Neural crest cell (in vitro differentiated cells): ENCODE measurements around the gene ADPRS. TPM values are rescaled to one million over a fixed set of nuclear protein-coding genes. Genes with fewer than 3 reads are reported as not detected.

Experiments used
- DNase-seq: peaks from one replicate; pipeline ENCODE4 v3.0.0; 2021; ENCODE audit warnings: low read depth, mixed read lengths, low spot score
- H3K27ac Mint-ChIP-seq: one replicate; pipeline ENCODE4 v1.8.0; 2021; ENCODE audit warnings: mild to moderate bottlenecking, mixed read lengths; ENCODE audit not compliant: unreplicated experiment
- H3K27me3 Mint-ChIP-seq: 2 replicates; pipeline ENCODE4 v1.8.0; 2021; ENCODE audit warnings: low read depth, mild to moderate bottlenecking, mixed read lengths
- H3K36me3 Mint-ChIP-seq: 2 replicates; pipeline ENCODE4 v1.8.0; 2021; ENCODE audit warnings: low read depth, mild to moderate bottlenecking, mixed read lengths
- H3K4me1 Mint-ChIP-seq: 2 replicates; pipeline ENCODE4 v1.8.0; 2021; ENCODE audit warnings: mixed read lengths
- H3K4me3 Mint-ChIP-seq: one replicate; pipeline ENCODE4 v1.8.0; 2021; ENCODE audit warnings: mild to moderate bottlenecking, mixed read lengths
- H3K9me3 Mint-ChIP-seq: 2 replicates; pipeline ENCODE4 v1.8.0; 2021; ENCODE audit warnings: mixed read lengths
- total RNA-seq: library from RNA; stranded (reverse); gene quantifications from 2 replicates; pipeline ENCODE4 v1.2.1, GENCODE V29; 2021
- TF ChIP-seq, protein P1 (sequence below): fragments of 200-600 bp; sonication (generic); conservative IDR thresholded peaks from 2 replicates; pipeline ENCODE4 v1.5.0; 2021; ENCODE audit warnings: antibody characterized with exemption, mild to moderate bottlenecking

Gene ADPRS
- total RNA-seq, 1 donor from 2014 or later = 33.8 TPM

DNA sequence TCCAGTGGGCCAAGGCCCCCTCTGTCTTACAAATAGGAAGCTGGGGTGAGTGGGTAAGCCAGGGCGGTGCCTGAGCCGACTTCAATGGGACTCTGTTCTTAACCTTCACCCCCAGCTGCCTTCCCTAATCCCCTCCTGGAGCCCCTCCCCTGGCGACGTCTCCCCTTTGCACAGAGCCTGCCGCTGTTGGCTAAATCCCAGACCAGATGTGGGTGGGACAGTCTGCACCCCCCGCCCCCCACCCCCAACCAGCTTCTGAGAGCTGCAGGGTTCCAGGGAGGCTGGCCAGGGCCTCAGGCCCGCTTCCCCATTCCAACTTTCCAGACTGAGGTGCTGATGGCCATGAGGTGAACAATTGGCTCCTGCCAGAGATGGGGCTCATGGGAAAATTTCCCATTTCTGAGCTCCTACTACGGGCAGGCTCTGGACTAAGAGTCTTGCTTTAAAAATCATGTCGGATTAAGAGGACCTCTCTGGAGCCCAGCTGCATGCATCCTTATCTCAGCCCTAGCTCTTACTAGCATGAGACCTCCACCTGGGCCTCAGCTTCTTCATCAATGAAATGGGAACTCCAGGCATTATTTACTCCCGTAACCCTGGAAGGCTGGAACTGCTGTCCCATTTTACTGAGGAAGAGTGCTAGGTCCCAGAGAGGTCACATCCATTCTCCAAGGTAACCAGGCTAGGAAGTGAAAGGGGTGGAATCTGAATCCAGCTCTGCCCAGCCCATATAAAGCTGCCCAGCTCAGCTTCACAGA, 29.9 kb downstream of the ADPRS start:
- Mint-ChIP-seq H3K27me3 (peaks cover 27% of the 10 kb centered on the region), H3K4me1 (peaks cover 4% of the 10 kb centered on the region), H3K9me3 (no peaks in the 10 kb centered on the region), H3K27ac (no peak overlapping the region), H3K36me3 (no peaks in the 10 kb centered on the region), H3K4me3 (no peak overlapping the region)
- DNase-seq = no peak
- TF ChIP-seq, protein P1, sequence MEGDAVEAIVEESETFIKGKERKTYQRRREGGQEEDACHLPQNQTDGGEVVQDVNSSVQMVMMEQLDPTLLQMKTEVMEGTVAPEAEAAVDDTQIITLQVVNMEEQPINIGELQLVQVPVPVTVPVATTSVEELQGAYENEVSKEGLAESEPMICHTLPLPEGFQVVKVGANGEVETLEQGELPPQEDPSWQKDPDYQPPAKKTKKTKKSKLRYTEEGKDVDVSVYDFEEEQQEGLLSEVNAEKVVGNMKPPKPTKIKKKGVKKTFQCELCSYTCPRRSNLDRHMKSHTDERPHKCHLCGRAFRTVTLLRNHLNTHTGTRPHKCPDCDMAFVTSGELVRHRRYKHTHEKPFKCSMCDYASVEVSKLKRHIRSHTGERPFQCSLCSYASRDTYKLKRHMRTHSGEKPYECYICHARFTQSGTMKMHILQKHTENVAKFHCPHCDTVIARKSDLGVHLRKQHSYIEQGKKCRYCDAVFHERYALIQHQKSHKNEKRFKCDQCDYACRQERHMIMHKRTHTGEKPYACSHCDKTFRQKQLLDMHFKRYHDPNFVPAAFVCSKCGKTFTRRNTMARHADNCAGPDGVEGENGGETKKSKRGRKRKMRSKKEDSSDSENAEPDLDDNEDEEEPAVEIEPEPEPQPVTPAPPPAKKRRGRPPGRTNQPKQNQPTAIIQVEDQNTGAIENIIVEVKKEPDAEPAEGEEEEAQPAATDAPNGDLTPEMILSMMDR = no peak

DNA sequence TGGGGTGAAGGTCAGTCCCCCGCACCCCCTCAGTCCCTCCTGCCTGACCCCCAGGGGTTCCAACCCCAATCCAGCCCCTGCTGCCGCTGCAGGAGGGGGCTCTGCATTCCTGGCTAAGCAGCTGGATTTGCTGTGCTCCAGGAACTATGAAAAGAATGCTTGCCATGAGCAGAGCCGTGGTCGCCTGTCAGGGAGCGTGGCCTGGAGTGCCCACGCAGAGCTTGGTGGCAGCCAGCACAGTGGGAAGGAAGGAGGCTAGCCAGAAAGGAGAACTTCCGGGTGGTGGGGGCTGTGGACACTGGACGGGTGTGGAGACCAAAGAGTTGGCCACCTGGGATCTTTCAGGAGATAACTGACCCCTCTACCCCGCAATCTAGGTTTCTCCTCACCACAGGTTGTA, 30.8 kb downstream of the ADPRS start:
- no peak overlapping the region for H3K4me3 Mint-ChIP-seq
- no peaks in the 10 kb centered on the region for H3K36me3 Mint-ChIP-seq
- peaks cover 35% of the 10 kb centered on the region for H3K27me3 Mint-ChIP-seq
- H3K9me3 Mint-ChIP-seq = no peaks in the 10 kb centered on the region
- TF ChIP-seq, protein P1 = no peak
- H3K4me1 Mint-ChIP-seq = peaks cover 4% of the 10 kb centered on the region
- DNase-seq = no peak
- H3K27ac Mint-ChIP-seq = peak overlapping the region; percentile 43

DNA sequence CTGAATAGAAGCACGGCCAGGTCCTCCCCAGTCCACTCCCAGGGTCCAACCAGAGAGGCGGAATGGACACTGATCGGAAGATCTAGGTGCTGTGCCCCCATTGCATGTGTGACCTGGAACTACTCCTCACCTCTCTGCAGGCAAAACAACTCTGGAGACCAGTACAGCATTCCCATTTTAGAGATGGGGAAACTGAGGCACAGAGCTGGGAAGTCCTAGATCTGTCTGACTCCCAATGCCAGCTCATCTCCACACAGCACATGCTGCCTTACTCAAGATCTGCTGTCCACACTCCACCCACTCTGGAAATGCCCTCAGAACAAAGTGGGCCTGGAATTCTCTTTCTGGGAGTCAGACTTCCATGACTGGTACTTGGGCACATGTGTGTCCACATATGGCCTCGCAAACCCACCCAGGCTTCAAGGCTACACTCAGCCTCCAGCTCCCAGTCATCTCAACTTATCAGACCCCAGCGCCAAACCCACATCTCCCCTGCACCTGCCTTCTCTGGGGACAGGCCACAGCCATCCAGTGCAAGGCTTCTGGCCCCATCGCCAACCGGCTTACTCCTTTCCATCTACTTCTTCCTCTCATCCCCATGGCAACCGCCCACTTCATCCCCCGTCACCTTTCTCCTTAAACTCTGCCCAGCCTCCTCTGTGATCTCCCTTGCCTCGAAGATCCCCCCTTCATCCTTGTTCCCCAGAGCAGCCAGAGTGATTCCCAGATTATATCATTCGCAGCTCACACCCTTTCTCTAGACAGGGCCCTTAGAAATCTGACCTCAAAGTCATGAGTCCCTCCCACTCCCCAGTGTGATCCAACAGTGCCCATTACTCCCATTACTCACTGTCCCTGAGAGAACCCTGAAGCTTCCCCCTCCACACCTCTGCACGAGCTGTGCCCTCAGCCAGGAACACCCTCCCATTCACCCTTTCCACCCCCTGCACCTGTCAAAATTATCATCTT, 33.7 kb downstream of the ADPRS start:
- Mint-ChIP-seq H3K9me3 (no peaks in the 10 kb centered on the region), H3K4me3 (no peak overlapping the region), H3K36me3 (no peaks in the 10 kb centered on the region), H3K4me1 (peaks cover 11% of the 10 kb centered on the region), H3K27ac (no peak overlapping the region), H3K27me3 (peaks cover 52% of the 10 kb centered on the region)
- DNase-seq = no peak
- TF ChIP-seq, protein P1 = no peak

GRCh38 chr1:36123356-36123755, 34.7 kb downstream of the ADPRS start:
- DNase-seq = no peak
- no peak overlapping the region for H3K27ac Mint-ChIP-seq
- peaks cover 56% of the 10 kb centered on the region for H3K27me3 Mint-ChIP-seq
- H3K4me1 Mint-ChIP-seq = peaks cover 11% of the 10 kb centered on the region
- H3K36me3 Mint-ChIP-seq = no peaks in the 10 kb centered on the region
- no peaks in the 10 kb centered on the region for H3K9me3 Mint-ChIP-seq
- TF ChIP-seq, protein P1 = no peak
- H3K4me3 Mint-ChIP-seq = no peak overlapping the region

- H3K27me3 Mint-ChIP-seq = peaks cover 56% of the 10 kb centered on the region
- peaks cover 11% of the 10 kb centered on the region for H3K4me1 Mint-ChIP-seq
- no peak for DNase-seq
Measured at GRCh38 chr1:36124404-36125128, 35.9 kb downstream of the ADPRS start.

More at GRCh38 chr1:36124404-36125128, 35.9 kb downstream of the ADPRS start:
- Mint-ChIP-seq H3K36me3 (no peaks in the 10 kb centered on the region), H3K9me3 (no peaks in the 10 kb centered on the region), H3K4me3 (no peak overlapping the region), H3K27ac (no peak overlapping the region)
- TF ChIP-seq, protein P1 = no peak
